KMS-11 (cell line): ENCODE data around the gene TTC38.

Source experiments
- H2AFZ ChIP-seq: fragments of 200-600 bp; sonication (generic); 2 replicates; pipeline ENCODE4 v1.6.1; 2016; ENCODE audit warnings: antibody characterized with exemption, mixed run types, low read depth
- H3K27ac ChIP-seq: fragments of 200-600 bp; sonication (generic); 2 replicates; pipeline ENCODE4 v1.6.1; 2016; ENCODE audit warnings: mild to moderate bottlenecking, mixed run types
- H3K27me3 ChIP-seq: fragments of 200-600 bp; sonication (generic); 2 replicates; pipeline ENCODE4 v1.6.1; 2017; ENCODE audit warnings: mild to moderate bottlenecking, low read depth, mixed run types, moderate library complexity; ENCODE audit not compliant: insufficient read depth
- H3K36me3 ChIP-seq: fragments of 200-600 bp; sonication (generic); 2 replicates; pipeline ENCODE4 v1.6.1; 2017; ENCODE audit warnings: mild to moderate bottlenecking, mixed run types; ENCODE audit not compliant: insufficient read depth
- H3K4me1 ChIP-seq: fragments of 200-600 bp; sonication (generic); 2 replicates; pipeline ENCODE4 v1.6.1; 2016; ENCODE audit warnings: mild to moderate bottlenecking, low read depth, mixed run types; ENCODE audit not compliant: poor library complexity, severe bottlenecking
- H3K4me2 ChIP-seq: fragments of 200-600 bp; sonication (generic); 2 replicates; pipeline ENCODE4 v1.7.0; 2016; ENCODE audit warnings: mild to moderate bottlenecking, mixed run types
- H3K4me3 ChIP-seq: fragments of 200-600 bp; sonication (generic); IDR thresholded peaks from 2 replicates; pipeline ENCODE4 v1.6.1; 2017; ENCODE audit warnings: low read depth, low read length, mixed read lengths; ENCODE audit not compliant: insufficient read depth
- H3K79me2 ChIP-seq: fragments of 200-600 bp; sonication (generic); 2 replicates; pipeline ENCODE4 v1.6.1; 2016; ENCODE audit warnings: low read depth, mixed run types; ENCODE audit not compliant: insufficient read depth
- H3K9ac ChIP-seq: fragments of 200-600 bp; sonication (generic); 2 replicates; pipeline ENCODE4 v1.6.1; 2016; ENCODE audit warnings: mild to moderate bottlenecking, mixed run types
- H4K20me1 ChIP-seq: fragments of 200-600 bp; sonication (generic); 2 replicates; pipeline ENCODE4 v1.6.1; 2016; ENCODE audit warnings: mild to moderate bottlenecking, mixed run types; ENCODE audit not compliant: insufficient read depth
- CTCF ChIP-seq: fragments of 200-600 bp; sonication (generic); conservative IDR thresholded peaks from 2 replicates; pipeline ENCODE4 v1.6.1; 2017; ENCODE audit warnings: low read depth, mild to moderate bottlenecking, antibody characterized with exemption, low read length, moderate library complexity, mixed read lengths

Gene TTC38

GRCh38 chr22:46274381-46274780 is 6.6 kb downstream of the TTC38 start:
- Histone ChIP-seq H3K27ac (no peak overlapping the region), H3K4me2 (no peak overlapping the region), H3K4me3 (no peak overlapping the region), H3K4me1 (no peaks in the 10 kb centered on the region), H3K79me2 (no peaks in the 10 kb centered on the region), H3K9ac (no peak overlapping the region), H2AFZ (no peak overlapping the region), H3K27me3 (no peaks in the 10 kb centered on the region), H4K20me1 (no peaks in the 10 kb centered on the region), H3K36me3 (no peaks in the 10 kb centered on the region)
- no peak for TF ChIP-seq CTCF

- Histone ChIP-seq H3K4me3 (no peak overlapping the region), H3K4me2 (no peak overlapping the region), H2AFZ (no peak overlapping the region), H3K27me3 (no peaks in the 10 kb centered on the region), H3K9ac (no peak overlapping the region), H3K4me1 (no peaks in the 10 kb centered on the region), H4K20me1 (no peaks in the 10 kb centered on the region), H3K27ac (no peak overlapping the region), H3K79me2 (no peaks in the 10 kb centered on the region), H3K36me3 (no peaks in the 10 kb centered on the region)
- no peak for TF ChIP-seq CTCF
These were observed 7.8 kb downstream of the TTC38 start for GRCh38 chr22:46275455-46276122.

GRCh38 chr22:46276563-46276962 is 8.8 kb downstream of the TTC38 start:
- no peak overlapping the region for H3K9ac ChIP-seq
- H2AFZ ChIP-seq, result no peak overlapping the region
- H3K4me3 ChIP-seq, result no peak overlapping the region
- no peaks in the 10 kb centered on the region for H4K20me1 ChIP-seq
- no peaks in the 10 kb centered on the region for H3K27me3 ChIP-seq
- no peak overlapping the region for H3K27ac ChIP-seq
- H3K36me3 ChIP-seq, result no peaks in the 10 kb centered on the region
- no peaks in the 10 kb centered on the region for H3K79me2 ChIP-seq
- TF ChIP-seq CTCF, result no peak
- H3K4me2 ChIP-seq, result no peak overlapping the region
- no peaks in the 10 kb centered on the region for H3K4me1 ChIP-seq

- H3K4me3 ChIP-seq, result no peak overlapping the region
- H3K27me3 ChIP-seq, result no peaks in the 10 kb centered on the region
- no peak overlapping the region for H3K27ac ChIP-seq
- no peaks in the 10 kb centered on the region for H4K20me1 ChIP-seq
- H3K4me2 ChIP-seq, result no peak overlapping the region
- H3K4me1 ChIP-seq, result no peaks in the 10 kb centered on the region
- TF ChIP-seq CTCF, result no peak
- H3K9ac ChIP-seq, result no peak overlapping the region
- no peaks in the 10 kb centered on the region for H3K36me3 ChIP-seq
- H2AFZ ChIP-seq, result no peak overlapping the region
- no peaks in the 10 kb centered on the region for H3K79me2 ChIP-seq
These were observed 11.1 kb downstream of the TTC38 start for GRCh38 chr22:46278656-46279645.
